HL-60/S4 treated with phorbol 12-myristate 13-acetate at 8.2 ng/mL for 4 days and 3 days (cell line): Measurements from ENCODE around the gene RAPGEF3.

ENCODE experiments used
- in situ Hi-C: fragments of 300-500 bp; cut with MboI; formaldehyde crosslinking; loops from 2 replicates; pipeline ENCODE4 v1.15.0; 2022; ENCODE audit warnings: low sequenced_read_pairs

The RAPGEF3 gene

GRCh38 chr12:47758834-47759690 is at the start of gene RAPGEF3:
RAPGEF3 (minus strand) TSS chr12:47758880; CDS start chr12:47758556, 324 bp downstream.
- in situ Hi-C loops, result no loop called here

GRCh38 chr12:47808050-47808449 is 49.4 kb upstream of the RAPGEF3 start:
- in situ Hi-C loops, result no loop called here

GRCh38 chr12:47807338-47807737 is 48.7 kb upstream of the RAPGEF3 start:
- in situ Hi-C loops, result no loop called here

GRCh38 chr12:47805417-47805816 is 46.7 kb upstream of the RAPGEF3 start:
- in situ Hi-C loops, result no loop called here

GRCh38 chr12:47804171-47804570 is 45.5 kb upstream of the RAPGEF3 start:
- in situ Hi-C loops, result no loop called here

GRCh38 chr12:47803191-47803875 is 44.7 kb upstream of the RAPGEF3 start:
- in situ Hi-C loops, result no loop called here

GRCh38 chr12:47802312-47802711 is 43.6 kb upstream of the RAPGEF3 start:
- in situ Hi-C loops, result no loop called here

- in situ Hi-C loops, result no loop called here
Measured at GRCh38 chr12:47801904-47802246, 43.2 kb upstream of the RAPGEF3 start.

GRCh38 chr12:47801170-47801903 is 42.7 kb upstream of the RAPGEF3 start:
- in situ Hi-C loops, result no loop called here

- in situ Hi-C loops, result no loop called here
Measured at GRCh38 chr12:47800582-47800981, 41.9 kb upstream of the RAPGEF3 start.

GRCh38 chr12:47799357-47799955 is 40.8 kb upstream of the RAPGEF3 start:
- in situ Hi-C loops, result no loop called here

GRCh38 chr12:47798382-47798948 is 39.8 kb upstream of the RAPGEF3 start:
- in situ Hi-C loops, result no loop called here

GRCh38 chr12:47797441-47797840 is 38.8 kb upstream of the RAPGEF3 start:
- in situ Hi-C loops, result no loop called here

GRCh38 chr12:47795814-47796411 is 37.2 kb upstream of the RAPGEF3 start:
- in situ Hi-C loops, result no loop called here

GRCh38 chr12:47795121-47795813 is 36.6 kb upstream of the RAPGEF3 start:
- in situ Hi-C loops, result no loop called here

GRCh38 chr12:47794679-47795078 is 36.0 kb upstream of the RAPGEF3 start:
- in situ Hi-C loops, result no loop called here

- in situ Hi-C loops, result no loop called here
Measured at GRCh38 chr12:47793015-47793681, 34.5 kb upstream of the RAPGEF3 start.

GRCh38 chr12:47791874-47792273 is 33.2 kb upstream of the RAPGEF3 start:
- in situ Hi-C loops, result no loop called here

GRCh38 chr12:47791351-47791746 is 32.7 kb upstream of the RAPGEF3 start:
- in situ Hi-C loops, result no loop called here
